GM18861 (cell line): Measurements from ENCODE around the gene TRIM44.
"Not testable (repeated sequence)": the region's sequence is repeated elsewhere in the genome, so short reads cannot be mapped to it uniquely, and the experiment has no call there.

Experiments
- ATAC-seq: cut with Tn5 transposase; IDR thresholded peaks from one replicate; pipeline ENCODE4 v1.9.1; 2021; ENCODE audit not compliant: unreplicated experiment

The TRIM44 gene

DNA sequence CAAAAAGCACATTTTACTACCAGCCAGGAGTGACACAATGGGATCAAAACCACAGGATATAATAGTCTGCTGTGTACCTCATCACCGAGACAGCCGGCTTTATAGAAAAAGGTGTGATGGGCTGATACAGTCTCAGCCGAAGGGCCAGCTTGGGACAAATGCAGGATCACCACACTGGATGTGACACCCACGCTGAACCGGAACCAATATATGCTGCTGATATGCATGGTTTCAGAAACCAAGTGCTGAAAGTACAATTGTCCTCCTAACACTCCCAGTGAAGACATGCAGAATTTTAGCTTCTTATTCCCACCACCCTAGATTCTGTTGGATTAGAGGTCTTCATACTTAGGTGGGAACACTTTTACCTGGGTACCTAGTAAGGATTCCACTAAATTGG is 184.3 kb downstream of the TRIM44 start:
- ATAC-seq = no peak

DNA sequence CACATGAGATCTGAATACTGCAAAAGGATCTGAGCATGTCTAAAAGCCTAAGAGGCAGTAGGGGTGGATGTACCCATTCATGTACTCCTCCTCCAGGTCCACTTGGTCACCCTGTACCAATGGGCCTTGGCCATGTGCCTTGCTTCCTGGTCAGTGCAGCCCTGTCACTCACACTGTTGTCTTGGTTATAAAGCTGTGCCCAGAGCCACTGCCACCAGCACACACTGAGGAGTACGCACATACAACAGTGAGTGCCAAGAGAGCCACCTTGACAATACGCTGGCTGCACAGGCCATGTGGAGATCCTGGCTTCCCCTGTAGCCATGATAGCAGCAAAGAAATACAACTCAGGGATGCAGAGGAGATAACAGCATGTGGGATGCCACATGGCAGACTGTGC is 184.9 kb downstream of the TRIM44 start:
- no peak for ATAC-seq

DNA sequence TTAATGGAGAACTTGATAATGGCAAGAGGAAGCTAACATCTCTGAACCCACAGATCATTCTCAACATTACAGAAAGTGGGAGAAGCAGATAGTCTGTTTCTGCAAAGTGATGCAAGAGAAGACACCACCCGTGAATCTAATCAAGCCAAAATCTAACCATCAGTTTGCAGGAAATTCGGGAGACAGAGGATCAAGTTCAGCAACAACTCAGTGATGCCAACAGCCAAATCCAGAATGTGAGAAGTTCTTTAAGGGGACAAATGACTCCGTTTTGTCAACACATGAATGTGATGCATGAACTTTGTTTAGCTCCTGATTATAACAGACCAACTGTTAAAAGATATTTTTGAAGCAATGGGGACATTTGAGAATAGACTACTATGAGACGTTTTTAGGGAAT is 186.0 kb downstream of the TRIM44 start:
- ATAC-seq = no peak

DNA sequence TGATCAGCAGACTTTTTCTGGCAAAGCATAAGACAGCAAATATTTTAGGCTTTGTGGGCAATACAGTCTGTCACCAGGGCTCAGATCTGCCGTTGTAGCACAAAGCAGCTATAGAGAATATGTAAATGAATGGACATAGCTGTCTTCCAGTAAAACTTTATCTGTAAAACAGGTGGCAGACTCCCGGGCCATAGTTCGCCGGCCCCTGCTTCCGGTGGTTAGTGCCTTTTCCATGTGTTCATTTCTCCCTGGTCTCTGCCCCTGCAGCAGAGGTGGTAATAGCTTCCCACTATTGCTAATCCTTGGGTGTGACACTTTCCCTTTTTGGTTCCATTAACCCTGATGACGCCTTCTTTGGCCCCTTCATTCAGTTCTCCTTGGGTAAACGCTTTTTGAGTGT is 187.6 kb downstream of the TRIM44 start:
- ATAC-seq = no peak

- no peak for ATAC-seq
Measured at GRCh38 chr11:35851342-35851741, 188.8 kb downstream of the TRIM44 start.

DNA sequence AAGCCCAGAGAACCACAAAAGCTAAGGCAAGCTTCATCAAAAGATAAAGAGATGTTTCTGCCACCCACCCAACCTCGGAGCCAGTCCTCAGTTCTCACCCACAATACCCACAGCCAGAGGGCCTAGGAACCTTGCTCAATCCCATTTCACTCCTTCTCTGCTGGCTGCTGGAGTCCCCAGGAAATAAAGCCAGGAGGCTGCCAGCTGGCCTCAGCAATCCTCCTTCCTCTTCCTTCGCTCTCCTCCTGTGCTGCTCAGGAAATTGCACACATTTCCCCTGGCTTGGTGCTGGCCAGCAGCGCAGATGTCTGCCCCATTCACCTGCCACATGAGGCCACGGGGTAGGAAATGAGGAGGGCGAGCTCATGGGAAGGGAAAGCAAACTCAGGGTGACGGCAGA is 189.5 kb downstream of the TRIM44 start:
- no peak for ATAC-seq

GRCh38 chr11:35853971-35854370 is 191.4 kb downstream of the TRIM44 start:
- ATAC-seq = no peak

DNA sequence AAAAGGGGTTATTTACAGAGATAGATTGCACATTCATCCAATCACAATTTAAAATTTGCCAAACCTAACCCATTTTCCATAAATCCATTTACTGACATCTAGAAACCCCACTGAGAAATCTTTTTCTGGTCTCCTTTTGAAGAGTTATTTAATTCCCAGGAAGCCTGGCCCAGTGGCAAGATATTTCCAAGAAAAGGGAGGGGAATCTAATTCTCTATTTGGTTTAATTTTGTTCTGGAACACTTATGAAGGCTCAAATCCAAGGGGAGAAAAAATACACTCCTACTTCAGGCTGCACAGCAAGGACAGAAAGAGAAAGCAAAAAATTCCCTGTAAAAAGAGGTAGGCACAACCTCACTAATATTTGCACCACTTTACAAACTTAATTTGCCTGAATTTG is 193.1 kb downstream of the TRIM44 start:
- no peak for ATAC-seq

- no peak for ATAC-seq
Measured at GRCh38 chr11:35856259-35856658, 193.7 kb downstream of the TRIM44 start.

GRCh38 chr11:35856756-35857155 is 194.2 kb downstream of the TRIM44 start:
- ATAC-seq = no peak

GRCh38 chr11:35857922-35858321 is 195.3 kb downstream of the TRIM44 start:
- no peak for ATAC-seq

GRCh38 chr11:35859301-35859700 is 196.7 kb downstream of the TRIM44 start:
- ATAC-seq = no peak

GRCh38 chr11:35860194-35860593 is 197.6 kb downstream of the TRIM44 start:
- not testable (repeated sequence) for ATAC-seq

GRCh38 chr11:35861191-35861590 is 198.6 kb downstream of the TRIM44 start:
- no peak for ATAC-seq

DNA sequence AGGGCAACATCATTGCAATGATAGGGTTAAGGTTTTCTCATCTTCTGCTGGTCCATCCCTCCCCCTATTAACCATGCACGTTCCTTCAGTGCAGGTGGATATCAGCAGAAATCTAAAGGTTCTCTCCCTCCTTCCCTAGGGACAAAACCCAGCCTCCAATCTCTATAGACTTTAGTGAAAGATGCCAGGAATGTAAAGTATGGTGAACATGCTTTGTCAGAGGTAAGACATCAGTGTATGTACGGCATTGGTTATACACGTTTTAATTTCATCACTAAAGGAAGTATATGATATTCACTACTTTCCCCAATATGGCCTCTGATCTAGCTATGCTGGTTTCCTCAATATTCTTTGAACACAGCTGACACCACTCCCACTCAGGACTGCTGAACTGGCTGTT is 200.1 kb downstream of the TRIM44 start:
- no peak for ATAC-seq

- ATAC-seq = no peak
Measured at GRCh38 chr11:35864131-35864530, 201.6 kb downstream of the TRIM44 start.

- ATAC-seq = no peak
Measured at GRCh38 chr11:35866601-35867000, 204.0 kb downstream of the TRIM44 start.
